Epithelial cell of proximal tubule (primary cell): Measurements from ENCODE around the gene C19orf73. TPM values are rescaled to one million over a fixed set of nuclear protein-coding genes. Genes with fewer than 3 reads are reported as not detected.

Source experiments
- DNase-seq: peaks from one replicate; pipeline ENCODE4 v3.0.0-alpha.2; 2011; ENCODE audit warnings: low read depth
- H3K4me3 ChIP-seq: 2 replicates; pipeline ENCODE4 v1.5.1; 2011; ENCODE audit warnings: low read depth, mild to moderate bottlenecking, low read length
- total RNA-seq: library from RNA; depleted of rRNA; stranded (reverse); fragments of >200 nt; gene quantifications from 2 replicates; pipeline ENCODE4 v1.2.3, GENCODE V29; 2015
- TF ChIP-seq, protein P1 (sequence below): conservative IDR thresholded peaks from 2 replicates; pipeline ENCODE4 v1.5.1; 2012; ENCODE audit warnings: low read depth, mild to moderate bottlenecking, low read length

Gene C19orf73
- total RNA-seq, 1 donor from 2014 or later = 10.3 TPM

DNA sequence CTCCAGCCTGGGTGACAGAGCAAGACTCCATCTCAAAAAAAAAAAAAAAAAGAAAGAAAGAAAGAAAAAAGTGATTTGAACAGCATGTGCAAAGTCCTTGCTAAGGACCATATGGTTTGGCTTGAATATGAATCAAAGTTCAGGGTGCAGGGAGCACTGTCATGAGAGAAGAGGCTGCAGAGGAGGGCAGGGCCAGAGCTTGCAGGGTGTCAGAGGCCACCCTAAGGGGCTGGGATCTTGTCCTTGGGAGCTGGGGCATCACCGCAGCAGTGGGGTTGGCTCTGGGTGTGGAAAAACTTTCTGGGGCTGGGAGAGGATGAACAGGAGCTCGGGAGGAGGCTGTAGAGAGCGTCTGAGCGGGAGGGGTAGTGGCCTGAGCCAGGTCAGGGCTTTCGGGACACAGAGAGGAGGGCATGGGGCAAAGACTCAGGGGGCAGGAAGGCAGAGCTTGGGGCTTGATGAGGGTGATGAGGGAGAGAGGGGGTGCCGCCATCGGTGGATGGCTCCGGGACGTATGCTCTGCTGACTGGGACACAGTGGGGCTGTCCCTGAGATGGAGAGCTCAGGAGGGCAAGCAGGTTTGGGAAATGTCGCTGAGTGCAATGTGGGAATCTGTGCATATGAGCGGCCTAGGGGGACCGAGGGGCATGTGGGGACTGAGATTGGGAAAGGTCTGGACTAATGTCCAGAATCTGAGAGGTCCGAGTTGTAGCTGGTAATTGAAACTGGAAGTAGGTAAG lies 41.7 kb upstream of the C19orf73 start:
- no peak for DNase-seq
- TF ChIP-seq, protein P1, sequence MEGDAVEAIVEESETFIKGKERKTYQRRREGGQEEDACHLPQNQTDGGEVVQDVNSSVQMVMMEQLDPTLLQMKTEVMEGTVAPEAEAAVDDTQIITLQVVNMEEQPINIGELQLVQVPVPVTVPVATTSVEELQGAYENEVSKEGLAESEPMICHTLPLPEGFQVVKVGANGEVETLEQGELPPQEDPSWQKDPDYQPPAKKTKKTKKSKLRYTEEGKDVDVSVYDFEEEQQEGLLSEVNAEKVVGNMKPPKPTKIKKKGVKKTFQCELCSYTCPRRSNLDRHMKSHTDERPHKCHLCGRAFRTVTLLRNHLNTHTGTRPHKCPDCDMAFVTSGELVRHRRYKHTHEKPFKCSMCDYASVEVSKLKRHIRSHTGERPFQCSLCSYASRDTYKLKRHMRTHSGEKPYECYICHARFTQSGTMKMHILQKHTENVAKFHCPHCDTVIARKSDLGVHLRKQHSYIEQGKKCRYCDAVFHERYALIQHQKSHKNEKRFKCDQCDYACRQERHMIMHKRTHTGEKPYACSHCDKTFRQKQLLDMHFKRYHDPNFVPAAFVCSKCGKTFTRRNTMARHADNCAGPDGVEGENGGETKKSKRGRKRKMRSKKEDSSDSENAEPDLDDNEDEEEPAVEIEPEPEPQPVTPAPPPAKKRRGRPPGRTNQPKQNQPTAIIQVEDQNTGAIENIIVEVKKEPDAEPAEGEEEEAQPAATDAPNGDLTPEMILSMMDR = no peak
- no peak overlapping the region for H3K4me3 ChIP-seq

DNA sequence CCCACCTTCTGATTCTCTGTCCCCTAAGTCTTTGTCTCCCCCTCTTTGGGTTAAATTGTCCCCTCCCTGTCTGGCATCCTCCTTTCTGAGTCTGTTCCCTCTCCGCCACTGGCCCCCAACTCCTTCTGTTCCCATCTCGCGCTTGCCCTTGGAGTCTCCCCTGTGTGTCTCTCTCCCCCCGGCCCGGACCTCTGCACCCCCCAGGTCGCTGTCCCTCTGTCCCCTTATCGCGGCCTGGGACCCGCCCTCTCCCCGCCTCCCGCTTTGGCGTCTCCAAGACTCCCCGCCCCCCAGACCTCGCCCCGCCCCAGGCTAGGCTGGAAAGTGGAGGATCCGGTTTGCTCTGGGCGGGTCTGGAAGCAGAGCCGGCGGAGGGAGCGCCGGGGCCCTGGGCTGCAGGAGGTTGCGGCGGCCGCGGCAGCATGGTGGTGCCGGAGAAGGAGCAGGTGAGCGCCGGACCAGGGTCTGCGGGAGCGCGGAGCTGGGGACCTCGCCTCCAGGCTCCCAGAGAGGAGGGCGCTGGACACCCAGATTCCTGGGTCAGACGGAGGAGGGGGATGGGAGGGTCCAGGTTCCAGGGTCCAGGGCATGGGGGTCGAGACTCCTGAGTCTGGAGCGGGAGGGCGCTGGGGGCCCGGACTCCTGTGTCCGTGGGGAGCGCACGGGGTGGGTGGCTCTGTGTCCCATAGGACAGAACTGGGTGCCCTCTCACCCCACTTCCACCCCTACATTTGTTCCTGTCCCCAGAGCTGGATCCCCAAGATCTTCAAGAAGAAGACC lies 38.7 kb upstream of the C19orf73 start, which contains the start of gene TRPM4:
TRPM4 (plus strand) TSS at position 348 of the 780 bp plus-strand sequence; CDS start at position 423, 75 bp downstream.
- TF ChIP-seq, protein P1 = no peak
- H3K4me3 ChIP-seq = peak within 1 kb of the TSS; percentile 95
- DNase-seq = no peak

DNA sequence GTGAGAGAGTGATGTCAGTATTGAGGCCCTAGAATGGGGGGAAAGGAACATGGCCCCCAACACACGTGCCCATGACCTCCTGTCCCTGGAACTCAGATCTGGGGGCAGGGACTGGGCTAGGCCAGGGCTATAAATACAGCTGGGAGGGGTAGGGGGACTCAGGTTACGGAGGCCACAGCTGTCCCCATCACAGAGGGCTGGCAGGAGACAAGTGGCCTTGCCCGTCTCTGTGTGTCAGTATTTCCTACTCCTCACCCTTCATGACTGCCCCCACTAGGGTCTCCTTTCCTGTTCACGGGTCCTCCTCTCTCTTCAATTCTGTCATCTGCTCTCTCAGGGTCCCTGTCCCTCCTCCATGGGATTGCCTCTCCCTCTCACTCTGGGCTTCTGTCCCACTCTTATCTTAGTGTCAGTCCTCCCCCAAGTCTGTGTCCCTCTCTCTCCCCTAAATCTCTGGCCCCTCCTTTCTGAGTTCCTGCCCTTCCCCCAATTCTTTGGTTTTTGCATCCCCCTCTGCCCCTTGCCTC lies 36.9 kb upstream of the C19orf73 start:
- no peak overlapping the region for H3K4me3 ChIP-seq
- DNase-seq = no peak
- TF ChIP-seq, protein P1 = no peak

GRCh38 chr19:49155005-49155819 lies 36.3 kb upstream of the C19orf73 start, which contains the start of gene HRC:
TSS of gene HRC (minus strand) at chr19:49155396. CDS start at chr19:49155237, 159 bp downstream.
- H3K4me3 ChIP-seq = no peak within 1 kb of the TSS
- DNase-seq = no peak
- TF ChIP-seq, protein P1 = no peak

GRCh38 chr19:49154279-49154678 lies 35.3 kb upstream of the C19orf73 start:
- TF ChIP-seq, protein P1 = no peak
- DNase-seq = no peak

DNA sequence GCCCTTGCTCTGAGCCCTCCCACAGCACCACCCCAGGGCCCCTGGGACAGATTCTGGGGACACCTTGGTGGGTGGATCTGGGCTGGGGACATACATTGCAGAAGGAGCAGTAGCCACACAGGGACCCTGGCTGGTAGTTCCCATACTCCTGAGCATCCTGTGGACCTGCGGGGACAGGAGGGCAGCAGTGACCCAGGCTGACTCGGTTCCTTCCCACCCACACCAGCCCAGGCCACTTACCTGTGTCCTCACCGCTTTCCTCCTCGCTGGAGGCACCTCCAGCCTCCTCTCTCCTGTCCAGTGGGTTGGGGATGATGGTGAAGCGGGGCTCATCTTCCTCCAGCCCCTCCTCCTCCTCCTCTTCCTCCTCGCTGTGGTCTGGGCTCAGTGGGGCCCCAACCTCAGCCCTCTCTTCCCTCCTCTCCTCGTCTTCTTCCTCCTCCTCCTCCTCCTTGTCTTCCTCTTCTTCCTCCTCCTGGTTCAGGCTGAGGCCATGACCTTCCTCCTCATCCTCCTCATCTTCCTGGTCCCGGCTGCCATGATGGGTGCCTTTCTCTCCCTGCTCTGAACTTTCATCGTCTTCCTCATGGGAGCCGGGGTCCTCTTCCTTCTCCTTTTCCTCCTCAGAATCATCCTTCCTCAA lies 34.3 kb upstream of the C19orf73 start:
- DNase-seq = no peak
- no peak overlapping the region for H3K4me3 ChIP-seq
- TF ChIP-seq, protein P1 = no peak

More at GRCh38 chr19:49154279-49154678, 35.3 kb upstream of the C19orf73 start:
- H3K4me3 ChIP-seq = no peak overlapping the region
